Activated CD4-positive, alpha-beta memory T cell treated with anti-CD3 and anti-CD28 coated beads, Interleukin-2, amount 10 ng/mL, durations not matched to agents 7 days and 5 days (primary cell): Measurements from ENCODE around the gene SLAMF1. TPM values are rescaled to one million over a fixed set of nuclear protein-coding genes. Genes with fewer than 3 reads are reported as not detected.
A peak's percentile ranks its signal among the peaks of the same experiment; 100 is the strongest.

Experiments
- CTCF ChIA-PET: fragments of 350-600 bp; sonication (Branson Sonifier 250); formaldehyde crosslinking; loops from one replicate; lab custom pipeline; 2021; ENCODE audit warnings: antibody characterized with exemption, inconsistent platforms; lab: Charles Lee
- POLR2A ChIA-PET: fragments of 350-600 bp; sonication (Branson Sonifier 250); formaldehyde crosslinking; loops from one replicate; lab custom pipeline; 2021; ENCODE audit warnings: antibody characterized with exemption; lab: Charles Lee
- DNase-seq: peaks from one replicate; pipeline ENCODE4 v3.0.0-alpha.2; 2020
- H3K27ac Mint-ChIP-seq: one replicate; pipeline ENCODE4 v1.8.0; 2021; ENCODE audit warnings: mild to moderate bottlenecking, mixed read lengths
- H3K27me3 Mint-ChIP-seq: one replicate; pipeline ENCODE4 v1.8.0; 2021; ENCODE audit warnings: mixed read lengths
- H3K36me3 Mint-ChIP-seq: one replicate; pipeline ENCODE4 v1.8.0; 2021; ENCODE audit warnings: low read depth, mixed read lengths
- H3K4me1 Mint-ChIP-seq: one replicate; pipeline ENCODE4 v1.8.0; 2021; ENCODE audit warnings: mixed read lengths
- H3K4me3 Mint-ChIP-seq: one replicate; pipeline ENCODE4 v1.8.0; 2021; ENCODE audit warnings: mild to moderate bottlenecking, mixed read lengths
- H3K9me3 Mint-ChIP-seq: one replicate; pipeline ENCODE4 v1.8.0; 2021; ENCODE audit warnings: mixed read lengths
- total RNA-seq, 2 experiments: library from RNA; stranded (reverse); gene quantifications; one replicate each; pipeline ENCODE4 v1.2.3, GENCODE V29; 2021

Gene SLAMF1
- total RNA-seq, 2 experiments from 2014 or later, result 106 to 113 TPM

DNA sequence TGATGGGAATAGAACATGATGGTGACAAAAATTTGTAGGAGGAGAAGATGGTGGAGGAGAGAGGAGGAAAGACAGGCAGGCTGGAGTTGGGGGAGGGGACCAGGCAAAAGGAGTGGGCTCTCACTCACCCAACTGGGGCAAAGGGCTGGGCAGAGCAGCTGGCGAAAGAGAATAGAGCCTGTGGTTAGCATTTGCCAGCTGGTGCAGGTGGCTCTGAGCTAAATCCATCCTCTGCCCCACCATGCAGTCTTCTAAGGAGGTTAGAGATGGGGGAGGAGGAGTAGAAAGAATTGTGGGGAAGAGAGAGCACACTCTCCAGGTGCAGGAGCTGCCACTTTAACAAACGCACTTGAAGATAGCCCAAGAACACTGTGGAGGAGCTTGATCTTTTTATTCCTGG lies 27.6 kb upstream of the SLAMF1 start:
- peaks cover 6% of the 10 kb centered on the region for H3K9me3 Mint-ChIP-seq
- H3K4me3 Mint-ChIP-seq, result no peak overlapping the region
- ChIA-PET POLR2A (interaction anchor here (0.9 to 6.0 kb wide), 15 partner anchors 9 to 162 kb away, joined by 3 to 70 read pairs (median 10); partner anchors contain the start of genes CD48 and SLAMF1), CTCF (interaction anchor here (0.9 to 5.2 kb wide), 28 partner anchors 9 to 464 kb away, joined by 3 to 55 read pairs (median 6); partner anchors contain the start of genes CD48, LY9 and SLAMF1)
- no peak for DNase-seq
- peaks cover 49% of the 10 kb centered on the region for H3K36me3 Mint-ChIP-seq
- H3K4me1 Mint-ChIP-seq, result peaks cover 34% of the 10 kb centered on the region
- H3K27me3 Mint-ChIP-seq, result no peaks in the 10 kb centered on the region
- H3K27ac Mint-ChIP-seq, result no peak overlapping the region

- CTCF ChIA-PET, result interaction anchor here (0.6 to 5.2 kb wide), 22 partner anchors 9 to 457 kb away, joined by 3 to 55 read pairs (median 6); partner anchors contain the start of gene SLAMF1
Observed at GRCh38 chr1:160672789-160673695, 26.2 kb upstream of the SLAMF1 start.

GRCh38 chr1:160671603-160672517 lies 25.0 kb upstream of the SLAMF1 start:
- ChIA-PET POLR2A (interaction anchor here (0.9 to 6.0 kb wide), 11 partner anchors 7 to 132 kb away, joined by 3 to 70 read pairs (median 10); partner anchors contain the start of gene SLAMF1), CTCF (interaction anchor here (0.8 to 5.2 kb wide), 13 partner anchors 8 to 280 kb away, joined by 3 to 55 read pairs (median 5); no protein-coding TSS in a partner anchor)
- Mint-ChIP-seq H3K36me3 (peaks cover 42% of the 10 kb centered on the region), H3K27ac (no peak overlapping the region), H3K9me3 (peaks cover 12% of the 10 kb centered on the region), H3K4me1 (peaks cover 31% of the 10 kb centered on the region), H3K4me3 (no peak overlapping the region), H3K27me3 (no peaks in the 10 kb centered on the region)
- no peak for DNase-seq

More at GRCh38 chr1:160672789-160673695, 26.2 kb upstream of the SLAMF1 start:
- H3K4me3 Mint-ChIP-seq, result no peak overlapping the region
- POLR2A ChIA-PET, result interaction anchor here (0.9 to 6.0 kb wide), 17 partner anchors 8 to 133 kb away, joined by 3 to 70 read pairs (median 5); partner anchors contain the start of genes CD48 and SLAMF1
- DNase-seq, result peak; percentile 48
- peaks cover 48% of the 10 kb centered on the region for H3K36me3 Mint-ChIP-seq
- H3K27me3 Mint-ChIP-seq, result no peaks in the 10 kb centered on the region
- H3K9me3 Mint-ChIP-seq, result peaks cover 12% of the 10 kb centered on the region
- peaks cover 30% of the 10 kb centered on the region for H3K4me1 Mint-ChIP-seq
- H3K27ac Mint-ChIP-seq, result no peak overlapping the region

DNA sequence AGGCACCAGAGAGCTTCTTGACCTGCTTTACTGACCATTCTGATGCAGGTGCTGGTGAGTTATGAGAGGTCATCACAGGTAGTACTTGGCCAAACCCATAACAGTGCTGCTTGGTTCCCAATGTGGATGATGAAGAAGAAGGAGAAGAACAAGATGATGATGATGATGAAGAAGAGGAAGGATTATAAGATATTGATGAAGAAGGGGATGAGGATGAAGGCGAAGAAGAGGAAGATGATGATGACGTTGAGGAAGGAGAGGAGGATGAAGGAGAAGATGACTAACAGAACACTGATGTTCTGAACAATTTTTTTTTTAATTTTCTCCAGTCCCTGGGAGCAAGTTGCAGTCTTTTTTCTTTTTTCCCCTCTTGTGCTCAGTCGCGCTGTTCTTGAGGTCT lies 23.9 kb upstream of the SLAMF1 start:
- POLR2A ChIA-PET, result interaction anchor here (6.0 kb wide), 1 partner anchor 6 kb away, joined by 47 read pairs; no protein-coding TSS in a partner anchor
- CTCF ChIA-PET, result no interaction called here
- Mint-ChIP-seq H3K4me1 (peaks cover 42% of the 10 kb centered on the region), H3K9me3 (peaks cover 12% of the 10 kb centered on the region), H3K4me3 (no peak overlapping the region), H3K27ac (no peak overlapping the region), H3K27me3 (no peaks in the 10 kb centered on the region), H3K36me3 (peaks cover 34% of the 10 kb centered on the region)
- no peak for DNase-seq

- H3K9me3 Mint-ChIP-seq, result peaks cover 12% of the 10 kb centered on the region
- CTCF ChIA-PET, result interaction anchor here (0.6 kb wide), 2 partner anchors 241 to 428 kb away, joined by 3 read pairs; no protein-coding TSS in a partner anchor
- H3K27ac Mint-ChIP-seq, result no peak overlapping the region
- POLR2A ChIA-PET, result interaction anchor here (1.5 to 2.5 kb wide), 2 partner anchors 23 to 37 kb away, joined by 4 to 7 read pairs; partner anchors contain the start of gene SLAMF1
- H3K4me3 Mint-ChIP-seq, result no peak overlapping the region
- peaks cover 51% of the 10 kb centered on the region for H3K4me1 Mint-ChIP-seq
- H3K27me3 Mint-ChIP-seq, result no peaks in the 10 kb centered on the region
- peaks cover 34% of the 10 kb centered on the region for H3K36me3 Mint-ChIP-seq
- DNase-seq, result no peak
Observed at GRCh38 chr1:160669802-160670201, 23.0 kb upstream of the SLAMF1 start.

DNA sequence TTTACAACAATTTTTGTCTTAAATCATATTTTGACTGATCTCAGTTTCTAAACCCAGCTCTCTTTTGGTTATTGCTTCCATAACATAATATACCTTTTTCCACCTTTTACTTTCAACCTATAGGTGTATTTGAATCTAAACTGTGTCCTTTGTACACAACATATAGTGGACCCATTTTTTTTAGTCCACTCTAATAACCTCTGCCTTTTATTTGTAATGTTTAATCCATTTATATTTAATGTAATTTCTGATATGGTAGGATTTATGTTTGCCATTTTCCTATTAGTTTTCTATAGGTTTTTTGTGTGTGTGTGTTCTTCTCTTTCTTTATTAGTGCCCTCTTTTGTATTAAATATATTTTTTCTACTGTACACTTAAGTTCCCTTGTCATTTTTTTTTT lies 22.4 kb upstream of the SLAMF1 start:
- ChIA-PET CTCF (interaction anchor here (0.6 to 1.4 kb wide), 4 partner anchors 12 to 429 kb away, joined by 3 to 7 read pairs (median 3); no protein-coding TSS in a partner anchor), POLR2A (interaction anchor here (1.4 to 2.5 kb wide), 3 partner anchors 22 to 57 kb away, joined by 3 to 7 read pairs (median 4); partner anchors contain the start of gene SLAMF1)
- no peaks in the 10 kb centered on the region for H3K27me3 Mint-ChIP-seq
- peaks cover 12% of the 10 kb centered on the region for H3K9me3 Mint-ChIP-seq
- peaks cover 56% of the 10 kb centered on the region for H3K4me1 Mint-ChIP-seq
- DNase-seq, result no peak
- H3K27ac Mint-ChIP-seq, result no peak overlapping the region
- peaks cover 34% of the 10 kb centered on the region for H3K36me3 Mint-ChIP-seq
- H3K4me3 Mint-ChIP-seq, result no peak overlapping the region

GRCh38 chr1:160667896-160668295 lies 21.1 kb upstream of the SLAMF1 start:
- peaks cover 70% of the 10 kb centered on the region for H3K4me1 Mint-ChIP-seq
- H3K36me3 Mint-ChIP-seq, result peaks cover 41% of the 10 kb centered on the region
- H3K4me3 Mint-ChIP-seq, result no peak overlapping the region
- H3K27ac Mint-ChIP-seq, result no peak overlapping the region
- POLR2A ChIA-PET, result interaction anchor here (1.0 to 2.5 kb wide), 4 partner anchors 21 to 55 kb away, joined by 3 to 7 read pairs (median 3); partner anchors contain the start of gene SLAMF1
- no peaks in the 10 kb centered on the region for H3K27me3 Mint-ChIP-seq
- DNase-seq, result no peak
- CTCF ChIA-PET, result interaction anchor here (0.7 to 1.5 kb wide), 3 partner anchors 13 to 62 kb away, joined by 3 to 7 read pairs (median 4); no protein-coding TSS in a partner anchor
- peaks cover 12% of the 10 kb centered on the region for H3K9me3 Mint-ChIP-seq

DNA sequence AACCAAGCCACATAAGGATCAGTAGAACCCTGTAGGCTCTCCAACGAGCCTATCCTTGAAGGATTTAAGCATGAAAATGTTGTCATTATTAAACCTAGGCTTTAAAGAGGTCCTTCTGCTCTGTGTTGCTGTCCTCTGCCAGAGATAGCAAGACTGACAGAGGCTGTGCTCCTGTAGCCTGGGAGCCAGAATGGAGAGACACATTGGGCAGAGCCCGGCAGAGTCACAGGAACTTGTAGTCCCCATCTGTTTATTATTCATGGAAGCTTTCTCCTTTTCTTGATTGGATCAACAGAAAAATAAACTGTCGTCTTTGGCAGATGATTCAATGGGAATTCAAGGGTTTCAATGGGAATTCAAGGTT lies 19.2 kb upstream of the SLAMF1 start:
- peaks cover 16% of the 10 kb centered on the region for H3K9me3 Mint-ChIP-seq
- DNase-seq, result no peak
- H3K27me3 Mint-ChIP-seq, result no peaks in the 10 kb centered on the region
- H3K4me1 Mint-ChIP-seq, result peaks cover 83% of the 10 kb centered on the region
- ChIA-PET CTCF (interaction anchor here (1.4 to 7.2 kb wide), 5 partner anchors 8 to 47 kb away, joined by 3 to 55 read pairs (median 6); no protein-coding TSS in a partner anchor), POLR2A (interaction anchor here (0.5 to 8.0 kb wide), 9 partner anchors 8 to 116 kb away, joined by 3 to 105 read pairs (median 16); partner anchors contain the start of gene SLAMF1)
- peaks cover 52% of the 10 kb centered on the region for H3K36me3 Mint-ChIP-seq
- H3K4me3 Mint-ChIP-seq, result peak overlapping the region; percentile 62
- H3K27ac Mint-ChIP-seq, result peak overlapping the region; percentile 91

DNA sequence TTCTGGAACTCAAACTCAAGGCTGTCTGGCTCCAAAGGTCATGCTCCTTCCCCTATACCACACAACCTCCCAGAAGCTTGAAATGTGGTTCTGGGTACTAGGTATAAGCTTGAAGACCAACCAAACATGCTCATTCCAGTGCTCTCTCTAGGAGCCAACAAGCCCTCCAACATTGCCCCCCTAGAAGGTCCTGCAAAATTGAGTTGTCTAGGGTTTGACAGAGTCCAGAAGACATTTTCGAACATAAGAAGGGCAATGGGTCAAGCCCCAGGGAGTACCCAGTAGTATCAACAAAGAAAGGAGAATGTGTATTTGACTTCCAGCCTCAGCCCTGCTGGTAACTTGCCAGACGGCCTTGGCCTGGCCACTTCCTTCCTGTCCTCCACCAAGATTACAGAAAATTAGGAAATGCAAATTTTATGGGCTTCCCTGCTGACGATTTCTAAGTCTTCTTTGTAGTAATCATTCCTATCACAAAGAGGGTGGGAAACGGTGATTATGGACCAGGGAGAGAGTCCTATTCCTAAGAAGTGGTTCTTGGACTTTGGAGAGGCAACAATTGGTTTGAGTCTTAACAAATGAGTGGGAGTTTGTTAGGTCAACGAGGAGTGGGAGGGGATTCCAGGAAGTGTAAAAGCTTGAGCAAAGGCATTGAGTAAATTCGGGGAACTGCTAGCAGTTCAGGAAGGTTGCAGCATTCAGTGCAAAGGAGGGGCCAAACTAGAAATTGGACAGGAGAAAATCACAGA lies 18.7 kb upstream of the SLAMF1 start:
- no peaks in the 10 kb centered on the region for H3K27me3 Mint-ChIP-seq
- peaks cover 18% of the 10 kb centered on the region for H3K9me3 Mint-ChIP-seq
- H3K4me1 Mint-ChIP-seq, result peaks cover 80% of the 10 kb centered on the region
- H3K36me3 Mint-ChIP-seq, result peaks cover 52% of the 10 kb centered on the region
- ChIA-PET POLR2A (interaction anchor here (0.5 to 8.0 kb wide), 18 partner anchors 8 to 117 kb away, joined by 3 to 105 read pairs (median 8); partner anchors contain the start of gene SLAMF1), CTCF (interaction anchor here (0.6 to 7.2 kb wide), 9 partner anchors 9 to 286 kb away, joined by 3 to 55 read pairs (median 4); partner anchors contain the start of gene SLAMF1)
- peak overlapping the region; percentile 91 for H3K27ac Mint-ChIP-seq
- peak overlapping the region; percentile 62 for H3K4me3 Mint-ChIP-seq
- DNase-seq, result peak; percentile 64

- Mint-ChIP-seq H3K9me3 (peaks cover 16% of the 10 kb centered on the region), H3K4me1 (peaks cover 77% of the 10 kb centered on the region), H3K4me3 (peak overlapping the region; percentile 62), H3K27ac (peak overlapping the region; percentile 91), H3K27me3 (no peaks in the 10 kb centered on the region), H3K36me3 (peaks cover 51% of the 10 kb centered on the region)
- CTCF ChIA-PET, result interaction anchor here (0.6 to 7.2 kb wide), 10 partner anchors 10 to 287 kb away, joined by 3 to 55 read pairs (median 4); partner anchors contain the start of gene SLAMF1
- peak; percentile 66 for DNase-seq
- POLR2A ChIA-PET, result interaction anchor here (0.7 to 8.0 kb wide), 19 partner anchors 9 to 381 kb away, joined by 3 to 105 read pairs (median 8); partner anchors contain the start of genes SLAMF1 and USF1
Observed at GRCh38 chr1:160664573-160665051, 17.8 kb upstream of the SLAMF1 start.
